WTC11 (cell line): ENCODE measurements around the gene KCNJ14. TPM values are rescaled to one million over a fixed set of nuclear protein-coding genes. Genes with fewer than 3 reads are reported as not detected.
A peak's percentile ranks its signal among the peaks of the same experiment; 100 is the strongest.

ENCODE experiments used
- ATAC-seq: fragments of 200-7000 bp; cut with Tn5 transposase; 2 replicates; pipeline ENCODE4 v1.10.0; 2021; ENCODE audit warnings: mild to moderate bottlenecking, moderate library complexity
- CTCF ChIA-PET: fragments of 300-600 bp; sonication (Branson Sonifier 250); formaldehyde crosslinking; loops from one replicate; lab custom pipeline; 2021; ENCODE audit warnings: antibody characterized with exemption; lab: Charles Lee
- POLR2A ChIA-PET: fragments of 350-600 bp; sonication (Branson Sonifier 250); formaldehyde crosslinking; loops from one replicate; lab custom pipeline; 2021; ENCODE audit warnings: antibody characterized with exemption; lab: Charles Lee
- DNase-seq: peaks from one replicate; pipeline ENCODE4 v3.0.0; 2021; ENCODE audit warnings: low spot score
- H3K27ac Mint-ChIP-seq: 2 replicates; pipeline ENCODE4 v1.8.0; 2021; ENCODE audit warnings: mixed read lengths
- H3K27me3 Mint-ChIP-seq: 2 replicates; pipeline ENCODE4 v1.8.0; 2021; ENCODE audit warnings: low read depth, mild to moderate bottlenecking, moderate library complexity, mixed read lengths
- H3K36me3 Mint-ChIP-seq: 2 replicates; pipeline ENCODE4 v1.8.0; 2021; ENCODE audit warnings: mixed read lengths
- H3K4me1 Mint-ChIP-seq: 2 replicates; pipeline ENCODE4 v1.8.0; 2022; ENCODE audit warnings: mixed read lengths
- H3K4me3 Mint-ChIP-seq: 2 replicates; pipeline ENCODE4 v1.8.0; 2021; ENCODE audit warnings: mild to moderate bottlenecking, moderate library complexity, mixed read lengths
- H3K9me3 Mint-ChIP-seq: 2 replicates; pipeline ENCODE4 v1.8.0; 2021; ENCODE audit warnings: mixed read lengths
- ELF4 ChIP-seq: sonication (generic); formaldehyde crosslinking; IDR thresholded peaks from 2 replicates; pipeline ENCODE4 v1.8.1; 2022; ENCODE audit warnings: low read depth, mild to moderate bottlenecking, moderate library complexity, missing genetic modification reagents
- ERG ChIP-seq: fragments of 250-450 bp; sonication (Bioruptor Pico); IDR thresholded peaks from 2 replicates; pipeline ENCODE4 v1.8.0; 2021; ENCODE audit warnings: mild to moderate bottlenecking
- FOXJ3 ChIP-seq: sonication (generic); formaldehyde crosslinking; IDR thresholded peaks from 2 replicates; pipeline ENCODE4 v1.9.0; 2021; ENCODE audit warnings: missing genetic modification reagents, mild to moderate bottlenecking, borderline replicate concordance
- IRF2 ChIP-seq: sonication (generic); formaldehyde crosslinking; IDR thresholded peaks from 2 replicates; pipeline ENCODE4 v1.8.0; 2022; ENCODE audit warnings: low read depth, missing genetic modification reagents, borderline replicate concordance
- NR2C2 ChIP-seq: sonication (generic); formaldehyde crosslinking; IDR thresholded peaks from 2 replicates; pipeline ENCODE4 v1.8.0; 2022; ENCODE audit warnings: mild to moderate bottlenecking, missing genetic modification reagents
- ZBTB43 ChIP-seq: sonication (generic); formaldehyde crosslinking; IDR thresholded peaks from 2 replicates; pipeline ENCODE4 v1.8.1; 2023; ENCODE audit warnings: mild to moderate bottlenecking, missing genetic modification reagents
- ZNF263 ChIP-seq: sonication (generic); formaldehyde crosslinking; IDR thresholded peaks from 2 replicates; pipeline ENCODE4 v1.8.1; 2022; ENCODE audit warnings: low read depth, mild to moderate bottlenecking, moderate library complexity, missing genetic modification reagents
- total RNA-seq: library from RNA; stranded (reverse); gene quantifications from 3 replicates; pipeline ENCODE4 v1.2.3, GENCODE V29; 2021
- TF ChIP-seq, protein P1 (sequence below): sonication (generic); formaldehyde crosslinking; IDR thresholded peaks from 2 replicates; pipeline ENCODE4 v1.8.0; 2022; ENCODE audit warnings: missing genetic modification reagents
- TF ChIP-seq, protein P2 (sequence below): sonication (generic); formaldehyde crosslinking; IDR thresholded peaks from 2 replicates; pipeline ENCODE4 v1.8.0; 2022; ENCODE audit warnings: mild to moderate bottlenecking, missing genetic modification reagents
- TF ChIP-seq, protein P3 (sequence below): sonication (generic); formaldehyde crosslinking; conservative IDR thresholded peaks from 2 replicates; pipeline ENCODE4 v1.8.1; 2022; ENCODE audit warnings: mild to moderate bottlenecking, missing genetic modification reagents
- TF ChIP-seq, protein P4 (sequence below): fragments of 250-450 bp; sonication (Bioruptor Pico); IDR thresholded peaks from 2 replicates; pipeline ENCODE4 v2.1.2; 2022; ENCODE audit warnings: mild to moderate bottlenecking, moderate library complexity
- TF ChIP-seq, protein P5 (sequence below): sonication (generic); formaldehyde crosslinking; IDR thresholded peaks from 2 replicates; pipeline ENCODE4 v1.8.0; 2022; ENCODE audit warnings: mild to moderate bottlenecking, missing genetic modification reagents

KCNJ14 gene
- total RNA-seq, 1 experiment from 2014 or later: 1.4 TPM

DNA sequence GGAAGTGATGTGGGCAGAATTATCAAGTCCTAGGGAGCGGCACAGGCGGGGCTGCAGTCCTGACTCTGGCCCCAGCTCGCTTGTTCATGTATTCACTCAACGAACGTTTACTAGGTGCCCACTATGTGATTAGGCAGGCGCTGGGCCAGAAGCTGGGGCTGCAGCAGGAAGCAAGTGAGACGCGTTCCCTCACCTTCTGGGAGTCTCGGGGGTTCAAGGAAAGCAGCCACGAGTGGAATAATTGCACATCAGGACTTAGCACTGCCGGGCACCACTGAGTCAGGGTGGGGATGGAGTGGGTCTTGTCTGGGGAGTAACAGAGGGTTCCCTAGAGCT lies 58.7 kb downstream of the KCNJ14 start:
- ChIA-PET POLR2A (interaction anchor here (0.6 to 1.5 kb wide), 5 partner anchors 39 to 116 kb away, joined by 3 to 7 read pairs (median 4); no protein-coding TSS in a partner anchor), CTCF (interaction anchor here (0.6 to 1.5 kb wide), 11 partner anchors 12 to 163 kb away, joined by 3 to 12 read pairs (median 4); no protein-coding TSS in a partner anchor)
- DNase-seq: no peak
- no peaks in the 10 kb centered on the region for H3K36me3 Mint-ChIP-seq
- H3K27ac Mint-ChIP-seq: peak overlapping the region; percentile 51; the same call in 1 of the 2 replicates
- H3K4me1 Mint-ChIP-seq: peaks cover 18% of the 10 kb centered on the region
- ATAC-seq: no peak
- H3K4me3 Mint-ChIP-seq: no peak overlapping the region
- TF ChIP-seq ERG (CRISPR knock-in tag): no peak
- TF ChIP-seq, protein P1, sequence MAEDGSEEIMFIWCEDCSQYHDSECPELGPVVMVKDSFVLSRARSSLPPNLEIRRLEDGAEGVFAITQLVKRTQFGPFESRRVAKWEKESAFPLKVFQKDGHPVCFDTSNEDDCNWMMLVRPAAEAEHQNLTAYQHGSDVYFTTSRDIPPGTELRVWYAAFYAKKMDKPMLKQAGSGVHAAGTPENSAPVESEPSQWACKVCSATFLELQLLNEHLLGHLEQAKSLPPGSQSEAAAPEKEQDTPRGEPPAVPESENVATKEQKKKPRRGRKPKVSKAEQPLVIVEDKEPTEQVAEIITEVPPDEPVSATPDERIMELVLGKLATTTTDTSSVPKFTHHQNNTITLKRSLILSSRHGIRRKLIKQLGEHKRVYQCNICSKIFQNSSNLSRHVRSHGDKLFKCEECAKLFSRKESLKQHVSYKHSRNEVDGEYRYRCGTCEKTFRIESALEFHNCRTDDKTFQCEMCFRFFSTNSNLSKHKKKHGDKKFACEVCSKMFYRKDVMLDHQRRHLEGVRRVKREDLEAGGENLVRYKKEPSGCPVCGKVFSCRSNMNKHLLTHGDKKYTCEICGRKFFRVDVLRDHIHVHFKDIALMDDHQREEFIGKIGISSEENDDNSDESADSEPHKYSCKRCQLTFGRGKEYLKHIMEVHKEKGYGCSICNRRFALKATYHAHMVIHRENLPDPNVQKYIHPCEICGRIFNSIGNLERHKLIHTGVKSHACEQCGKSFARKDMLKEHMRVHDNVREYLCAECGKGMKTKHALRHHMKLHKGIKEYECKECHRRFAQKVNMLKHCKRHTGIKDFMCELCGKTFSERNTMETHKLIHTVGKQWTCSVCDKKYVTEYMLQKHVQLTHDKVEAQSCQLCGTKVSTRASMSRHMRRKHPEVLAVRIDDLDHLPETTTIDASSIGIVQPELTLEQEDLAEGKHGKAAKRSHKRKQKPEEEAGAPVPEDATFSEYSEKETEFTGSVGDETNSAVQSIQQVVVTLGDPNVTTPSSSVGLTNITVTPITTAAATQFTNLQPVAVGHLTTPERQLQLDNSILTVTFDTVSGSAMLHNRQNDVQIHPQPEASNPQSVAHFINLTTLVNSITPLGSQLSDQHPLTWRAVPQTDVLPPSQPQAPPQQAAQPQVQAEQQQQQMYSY (CRISPR knock-in tag): no peak; the same call in 1 of the 2 replicates
- TF ChIP-seq, protein P2, sequence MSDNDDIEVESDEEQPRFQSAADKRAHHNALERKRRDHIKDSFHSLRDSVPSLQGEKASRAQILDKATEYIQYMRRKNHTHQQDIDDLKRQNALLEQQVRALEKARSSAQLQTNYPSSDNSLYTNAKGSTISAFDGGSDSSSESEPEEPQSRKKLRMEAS (CRISPR knock-in tag): no peak
- no peak for TF ChIP-seq ELF4 (CRISPR knock-in tag)
- TF ChIP-seq FOXJ3 (CRISPR knock-in tag): no peak
- no peak for TF ChIP-seq NR2C2
- TF ChIP-seq, protein P3, sequence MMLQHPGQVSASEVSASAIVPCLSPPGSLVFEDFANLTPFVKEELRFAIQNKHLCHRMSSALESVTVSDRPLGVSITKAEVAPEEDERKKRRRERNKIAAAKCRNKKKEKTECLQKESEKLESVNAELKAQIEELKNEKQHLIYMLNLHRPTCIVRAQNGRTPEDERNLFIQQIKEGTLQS (CRISPR knock-in tag): no peak
- H3K9me3 Mint-ChIP-seq: no peaks in the 10 kb centered on the region
- no peaks in the 10 kb centered on the region; the same call in 1 of the 2 replicates for H3K27me3 Mint-ChIP-seq

GRCh38 chr19:48516536-48516935 lies 61.2 kb downstream of the KCNJ14 start:
- ATAC-seq: no peak
- H3K9me3 Mint-ChIP-seq: no peaks in the 10 kb centered on the region
- no peak overlapping the region for H3K27ac Mint-ChIP-seq
- ChIA-PET CTCF (interaction anchor here (0.6 to 2.1 kb wide), 4 partner anchors 10 to 136 kb away, joined by 4 to 7 read pairs (median 6); no protein-coding TSS in a partner anchor), POLR2A (no interaction called here)
- H3K4me1 Mint-ChIP-seq: peaks cover 8% of the 10 kb centered on the region
- TF ChIP-seq, protein P4, sequence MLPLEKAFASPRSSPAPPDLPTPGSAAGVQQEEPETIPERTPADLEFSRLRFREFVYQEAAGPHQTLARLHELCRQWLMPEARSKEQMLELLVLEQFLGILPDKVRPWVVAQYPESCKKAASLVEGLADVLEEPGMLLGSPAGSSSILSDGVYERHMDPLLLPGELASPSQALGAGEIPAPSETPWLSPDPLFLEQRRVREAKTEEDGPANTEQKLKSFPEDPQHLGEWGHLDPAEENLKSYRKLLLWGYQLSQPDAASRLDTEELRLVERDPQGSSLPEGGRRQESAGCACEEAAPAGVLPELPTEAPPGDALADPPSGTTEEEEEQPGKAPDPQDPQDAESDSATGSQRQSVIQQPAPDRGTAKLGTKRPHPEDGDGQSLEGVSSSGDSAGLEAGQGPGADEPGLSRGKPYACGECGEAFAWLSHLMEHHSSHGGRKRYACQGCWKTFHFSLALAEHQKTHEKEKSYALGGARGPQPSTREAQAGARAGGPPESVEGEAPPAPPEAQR (CRISPR knock-in tag): no peak
- TF ChIP-seq IRF2 (CRISPR knock-in tag): no peak
- no peak for TF ChIP-seq ELF4 (CRISPR knock-in tag)
- TF ChIP-seq, protein P5, sequence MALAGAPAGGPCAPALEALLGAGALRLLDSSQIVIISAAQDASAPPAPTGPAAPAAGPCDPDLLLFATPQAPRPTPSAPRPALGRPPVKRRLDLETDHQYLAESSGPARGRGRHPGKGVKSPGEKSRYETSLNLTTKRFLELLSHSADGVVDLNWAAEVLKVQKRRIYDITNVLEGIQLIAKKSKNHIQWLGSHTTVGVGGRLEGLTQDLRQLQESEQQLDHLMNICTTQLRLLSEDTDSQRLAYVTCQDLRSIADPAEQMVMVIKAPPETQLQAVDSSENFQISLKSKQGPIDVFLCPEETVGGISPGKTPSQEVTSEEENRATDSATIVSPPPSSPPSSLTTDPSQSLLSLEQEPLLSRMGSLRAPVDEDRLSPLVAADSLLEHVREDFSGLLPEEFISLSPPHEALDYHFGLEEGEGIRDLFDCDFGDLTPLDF (CRISPR knock-in tag): no peak
- TF ChIP-seq ZBTB43 (CRISPR knock-in tag): no peak
- TF ChIP-seq ZNF263 (CRISPR knock-in tag): no peak
- no peaks in the 10 kb centered on the region for H3K27me3 Mint-ChIP-seq
- DNase-seq: no peak
- H3K36me3 Mint-ChIP-seq: no peaks in the 10 kb centered on the region
- H3K4me3 Mint-ChIP-seq: no peak overlapping the region

Other genes with a start within 250 kb of the KCNJ14 start
- gene CARD8, start 199.7 kb upstream of the KCNJ14 start, total RNA-seq: 23.0 to 31.1 TPM (median 29.8 TPM) in 3 replicates
- gene ZNF114, start 185.5 kb upstream of the KCNJ14 start, total RNA-seq: 9.8 to 12.7 TPM (median 9.8 TPM) in 3 replicates
- gene EMP3, start 130.0 kb upstream of the KCNJ14 start, total RNA-seq: 8.9 to 11.1 TPM (median 10.4 TPM) in 3 replicates
- 20.2 to 29.6 TPM (median 27.0 TPM) in 3 replicates for gene TMEM143, start 91.6 kb upstream of the KCNJ14 start, total RNA-seq
- gene SYNGR4, start 91.2 kb upstream of the KCNJ14 start, total RNA-seq: not detected in 3 replicates
- 207 to 226 TPM (median 223 TPM) in 3 replicates for gene KDELR1, start 64.0 kb upstream of the KCNJ14 start, total RNA-seq
- gene GRIN2D, start 61.9 kb upstream of the KCNJ14 start, total RNA-seq: 23.0 to 27.8 TPM (median 25.3 TPM) in 3 replicates
- 59.8 to 67.2 TPM (median 61.6 TPM) in 3 replicates for gene GRWD1, start 9.6 kb upstream of the KCNJ14 start, total RNA-seq
- 70.4 to 72.6 TPM (median 71.9 TPM) in 3 replicates for gene CYTH2, start 13.8 kb downstream of the KCNJ14 start, total RNA-seq
- gene LMTK3, start 56.3 kb downstream of the KCNJ14 start, total RNA-seq: 15.9 to 19.4 TPM (median 19.1 TPM) in 3 replicates
- gene SULT2B1, start 96.6 kb downstream of the KCNJ14 start, total RNA-seq: 0.96 to 2.1 TPM (median 1.3 TPM) in 3 replicates
- not detected in 3 replicates for gene SPACA4, start 151.2 kb downstream of the KCNJ14 start, total RNA-seq
- gene FAM83E, start 159.5 kb downstream of the KCNJ14 start, total RNA-seq: 6.6 to 8.8 TPM (median 6.8 TPM) in 3 replicates
- 1,712 to 1,987 TPM (median 1,909 TPM) in 3 replicates for gene RPL18, start 163.6 kb downstream of the KCNJ14 start, total RNA-seq
- 46.7 to 64.6 TPM (median 48.4 TPM) in 3 replicates for gene SPHK2, start 163.9 kb downstream of the KCNJ14 start, total RNA-seq
- 10.5 to 12.0 TPM (median 11.4 TPM) in 3 replicates for gene DBP, start 181.8 kb downstream of the KCNJ14 start, total RNA-seq
- gene CA11, start 190.6 kb downstream of the KCNJ14 start, total RNA-seq: 41.4 to 53.7 TPM (median 47.5 TPM) in 3 replicates
- 0.28 to 0.39 TPM (median 0.37 TPM) in 3 replicates for gene NTN5, start 217.4 kb downstream of the KCNJ14 start, total RNA-seq
- gene FUT2, start 240.4 kb downstream of the KCNJ14 start, total RNA-seq: 5.9 to 6.8 TPM (median 6.5 TPM) in 3 replicates